Measurements from ENCODE around the gene ADCK2.
"Not testable (repeated sequence)": the region's sequence is repeated elsewhere in the genome, so short reads cannot be mapped to it uniquely, and the experiment has no call there.

ADCK2 gene

DNA sequence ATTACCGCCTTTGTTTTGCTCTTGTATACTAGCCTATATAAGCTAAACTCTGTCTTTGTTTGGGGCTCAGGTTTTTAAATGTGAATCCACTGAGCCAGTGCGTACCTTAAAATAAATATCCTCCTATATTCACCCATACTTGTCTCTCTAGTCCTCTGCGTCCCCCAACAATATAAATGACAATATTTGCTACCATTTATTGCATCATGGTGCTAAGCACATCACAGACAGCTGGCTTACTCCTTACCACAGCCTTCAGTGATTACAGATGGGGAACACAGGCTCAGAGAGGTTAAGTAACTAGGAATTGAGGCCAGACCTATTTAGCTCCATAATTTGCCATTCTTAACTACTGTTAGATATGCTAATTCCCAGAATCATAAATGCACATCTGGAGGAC is 3.4 kb upstream of the ADCK2 start:
- Mint-ChIP-seq H3K27me3 (ENCODE audit: low read depth) (peaks cover 3% of the 10 kb centered on the region), H3K27ac (no peak overlapping the region), H3K9me3 (no peaks in the 10 kb centered on the region), H3K4me3 (no peak overlapping the region), H3K36me3 (ENCODE audit: low read depth) (no peaks in the 10 kb centered on the region), H3K4me1 (peaks cover 12% of the 10 kb centered on the region)
- TF ChIP-seq, protein P1, sequence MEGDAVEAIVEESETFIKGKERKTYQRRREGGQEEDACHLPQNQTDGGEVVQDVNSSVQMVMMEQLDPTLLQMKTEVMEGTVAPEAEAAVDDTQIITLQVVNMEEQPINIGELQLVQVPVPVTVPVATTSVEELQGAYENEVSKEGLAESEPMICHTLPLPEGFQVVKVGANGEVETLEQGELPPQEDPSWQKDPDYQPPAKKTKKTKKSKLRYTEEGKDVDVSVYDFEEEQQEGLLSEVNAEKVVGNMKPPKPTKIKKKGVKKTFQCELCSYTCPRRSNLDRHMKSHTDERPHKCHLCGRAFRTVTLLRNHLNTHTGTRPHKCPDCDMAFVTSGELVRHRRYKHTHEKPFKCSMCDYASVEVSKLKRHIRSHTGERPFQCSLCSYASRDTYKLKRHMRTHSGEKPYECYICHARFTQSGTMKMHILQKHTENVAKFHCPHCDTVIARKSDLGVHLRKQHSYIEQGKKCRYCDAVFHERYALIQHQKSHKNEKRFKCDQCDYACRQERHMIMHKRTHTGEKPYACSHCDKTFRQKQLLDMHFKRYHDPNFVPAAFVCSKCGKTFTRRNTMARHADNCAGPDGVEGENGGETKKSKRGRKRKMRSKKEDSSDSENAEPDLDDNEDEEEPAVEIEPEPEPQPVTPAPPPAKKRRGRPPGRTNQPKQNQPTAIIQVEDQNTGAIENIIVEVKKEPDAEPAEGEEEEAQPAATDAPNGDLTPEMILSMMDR (IDR thresholded peaks at IDR 0.05; ENCODE audit: unreplicated experiment in 3 of 3) = no peak

DNA sequence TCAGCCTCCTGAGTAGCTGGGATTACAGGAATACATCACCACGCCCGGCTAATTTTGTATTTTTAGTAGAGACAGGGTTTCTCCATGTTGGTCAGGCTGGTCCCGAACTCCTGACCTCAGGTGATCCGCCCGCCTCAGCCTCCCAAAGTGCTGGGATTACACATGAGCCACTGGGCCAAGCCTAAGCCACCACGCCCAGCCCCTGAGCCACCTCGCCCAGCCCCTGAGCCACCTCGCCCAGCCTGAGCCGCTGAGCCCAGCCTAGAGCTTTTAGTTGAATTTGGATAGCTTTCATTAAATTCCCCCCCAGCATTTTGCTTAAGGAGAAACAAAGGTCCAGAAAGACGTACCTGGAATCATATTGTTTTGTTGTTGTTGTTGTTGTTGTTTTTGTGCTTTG is 2.9 kb upstream of the ADCK2 start:
- H3K4me1 Mint-ChIP-seq = peaks cover 16% of the 10 kb centered on the region
- H3K36me3 Mint-ChIP-seq (ENCODE audit: low read depth); H3K9me3 Mint-ChIP-seq; H3K27ac Mint-ChIP-seq; H3K27me3 Mint-ChIP-seq (ENCODE audit: low read depth): not testable (repeated sequence)
- peak overlapping the region in 2 of 3 experiments; percentile 59 for H3K4me3 Mint-ChIP-seq

DNA sequence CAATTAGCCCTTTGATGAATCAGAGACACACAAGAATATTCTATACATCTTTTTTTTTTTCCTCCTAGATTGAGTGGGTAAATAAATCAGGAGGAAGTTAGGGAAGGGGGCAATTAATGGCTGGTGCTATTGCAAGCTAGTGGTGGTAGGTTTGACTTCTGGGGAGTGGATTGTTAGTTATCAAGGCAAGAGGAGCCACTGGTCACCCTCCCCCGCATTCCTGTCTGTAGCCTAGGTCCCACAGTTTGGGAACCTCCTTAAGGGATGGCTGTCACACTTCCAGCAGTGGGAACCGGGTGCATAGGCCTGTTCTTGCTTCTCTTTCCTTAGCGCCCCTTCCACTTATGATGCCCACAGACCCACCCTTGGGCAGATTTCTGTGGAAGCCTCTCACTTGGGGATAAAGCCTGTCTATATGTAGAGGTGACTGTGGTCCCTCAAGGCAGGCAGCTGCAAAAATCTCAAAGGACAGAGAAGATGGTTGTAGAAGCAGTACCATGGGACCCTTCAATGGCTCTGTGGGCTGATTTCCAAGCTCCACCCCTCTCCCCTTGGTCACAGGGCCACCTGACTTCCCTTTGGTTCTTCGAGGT is 2.3 kb upstream of the ADCK2 start:
- H3K27me3 Mint-ChIP-seq (ENCODE audit: low read depth) = peaks cover 3% of the 10 kb centered on the region
- TF ChIP-seq, protein P1 (IDR thresholded peaks at IDR 0.05; ENCODE audit: unreplicated experiment in 3 of 3) = no peak
- no peak overlapping the region for H3K27ac Mint-ChIP-seq
- H3K4me3 Mint-ChIP-seq = peak overlapping the region; percentile 34 to 59 (median 46)
- no peaks in the 10 kb centered on the region for H3K9me3 Mint-ChIP-seq
- peaks cover 21% of the 10 kb centered on the region for H3K4me1 Mint-ChIP-seq
- H3K36me3 Mint-ChIP-seq (ENCODE audit: low read depth) = no peaks in the 10 kb centered on the region

DNA sequence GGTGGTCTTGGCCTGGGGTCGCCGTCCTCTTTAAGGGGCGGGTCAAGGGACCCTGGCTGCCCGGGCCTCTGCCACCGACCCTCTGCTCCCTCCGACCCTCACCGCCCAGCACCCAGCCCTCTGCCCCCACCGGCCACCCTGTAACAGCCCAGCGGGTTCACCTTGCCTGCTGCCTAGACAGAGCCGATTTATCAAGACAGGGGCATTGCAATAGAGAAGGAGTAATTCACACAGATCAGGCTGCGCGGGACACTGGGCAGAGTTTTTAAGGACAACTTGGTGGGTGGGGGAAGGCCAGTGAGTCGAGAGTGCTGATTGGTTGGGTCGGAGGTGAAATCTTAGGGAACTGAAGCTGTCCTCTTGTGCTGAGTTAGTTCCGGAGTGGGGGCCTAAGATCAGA is 779 bp upstream of the ADCK2 start:
- Mint-ChIP-seq H3K36me3 (ENCODE audit: low read depth) (peaks cover 3% of the 10 kb centered on the region), H3K4me3 (peak overlapping the region; percentile 78 to 89 (median 83)), H3K9me3 (no peaks in the 10 kb centered on the region), H3K4me1 (peaks cover 24% of the 10 kb centered on the region), H3K27ac (peak overlapping the region; percentile 51 to 81 (median 77)), H3K27me3 (ENCODE audit: low read depth) (peaks cover 3% of the 10 kb centered on the region)
- TF ChIP-seq, protein P1 (IDR thresholded peaks at IDR 0.05; ENCODE audit: unreplicated experiment in 3 of 3) = no peak

DNA sequence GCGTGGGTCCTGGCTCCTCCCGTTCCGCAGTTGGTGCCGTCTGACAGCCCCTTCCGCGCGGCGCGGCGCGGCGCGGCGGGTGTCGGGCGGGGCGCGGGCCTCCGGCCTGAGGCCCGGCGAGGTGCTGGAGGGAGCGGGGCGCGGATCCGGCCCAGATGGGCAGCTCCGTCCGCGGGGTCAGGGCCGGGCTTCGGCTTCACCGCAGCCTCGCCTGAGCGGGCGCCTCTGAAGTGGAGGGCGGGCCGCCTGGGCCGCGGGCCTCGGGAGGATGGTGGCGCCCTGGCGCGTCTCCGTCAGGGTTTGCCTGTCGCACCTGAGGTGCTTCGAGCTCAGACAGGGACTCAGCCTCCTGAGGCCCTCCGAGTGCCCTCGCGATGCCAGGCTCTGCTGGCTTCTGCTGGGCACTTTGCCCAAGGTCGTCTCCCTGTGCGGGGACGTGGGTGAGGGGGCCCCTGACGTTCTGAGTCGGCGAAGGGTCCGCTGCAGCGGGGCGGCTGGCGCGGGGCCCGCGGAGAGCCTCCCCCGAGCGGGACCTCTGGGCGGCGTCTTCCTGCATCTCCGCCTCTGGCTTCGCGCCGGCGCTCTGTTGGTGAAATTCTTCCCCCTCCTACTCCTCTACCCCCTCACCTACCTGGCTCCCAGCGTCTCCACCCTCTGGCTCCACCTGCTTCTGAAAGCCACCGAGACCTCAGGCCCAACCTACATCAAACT is 473 bp downstream of the ADCK2 start:
- Mint-ChIP-seq H3K4me3 (peak overlapping the region; percentile 85 to 91 (median 89)), H3K4me1 (peaks cover 24% of the 10 kb centered on the region), H3K36me3 (ENCODE audit: low read depth) (peaks cover 13% of the 10 kb centered on the region), H3K9me3 (no peaks in the 10 kb centered on the region), H3K27ac (peak overlapping the region; percentile 42 to 65 (median 58)), H3K27me3 (ENCODE audit: low read depth) (peaks cover 3% of the 10 kb centered on the region)
- TF ChIP-seq, protein P1 (IDR thresholded peaks at IDR 0.05; ENCODE audit: unreplicated experiment in 3 of 3) = no peak

DNA sequence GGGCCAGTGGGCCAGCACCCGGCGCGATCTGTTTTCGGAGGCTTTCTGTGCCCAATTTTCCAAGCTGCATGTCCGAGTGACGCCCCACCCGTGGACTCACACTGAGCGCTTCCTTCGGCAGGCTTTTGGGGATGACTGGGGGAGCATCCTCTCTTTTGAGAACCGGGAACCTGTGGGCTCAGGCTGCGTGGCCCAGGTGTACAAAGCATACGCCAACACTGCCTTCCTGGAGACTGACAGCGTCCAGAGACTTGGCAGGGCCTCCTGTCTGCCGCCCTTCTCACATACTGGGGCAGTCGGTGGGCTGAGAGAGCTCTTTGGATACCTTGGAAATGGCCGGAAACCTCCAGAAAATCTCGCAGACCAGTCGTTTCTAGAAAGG is 1.0 kb downstream of the ADCK2 start:
- peak overlapping the region; percentile 85 to 91 (median 89) for H3K4me3 Mint-ChIP-seq
- H3K9me3 Mint-ChIP-seq = no peaks in the 10 kb centered on the region
- TF ChIP-seq, protein P1 (IDR thresholded peaks at IDR 0.05; ENCODE audit: unreplicated experiment in 3 of 3) = no peak
- H3K4me1 Mint-ChIP-seq = peaks cover 24% of the 10 kb centered on the region
- H3K27me3 Mint-ChIP-seq (ENCODE audit: low read depth) = peaks cover 3% of the 10 kb centered on the region
- H3K36me3 Mint-ChIP-seq (ENCODE audit: low read depth) = peaks cover 18% of the 10 kb centered on the region
- H3K27ac Mint-ChIP-seq = peak overlapping the region; percentile 42 to 65 (median 58)
